ENCODE measurements around the gene PBX2. TPM values are rescaled to one million over a fixed set of nuclear protein-coding genes. Genes with fewer than 3 reads are reported as not detected.
A peak's percentile ranks its signal among the peaks of the same experiment; 100 is the strongest.

Gene PBX2
- total RNA-seq, 1 donor from 2014 or later: 58.6 TPM

GRCh38 chr6:32176476-32177182 is 13.4 kb downstream of the PBX2 start:
- Mint-ChIP-seq H3K27ac (ENCODE audit: unreplicated experiment) (peak overlapping the region; percentile 94), H3K9me3 (ENCODE audit: low read depth) (no peaks in the 10 kb centered on the region), H3K4me1 (ENCODE audit: low read depth) (peaks cover 66% of the 10 kb centered on the region), H3K4me3 (ENCODE audit: unreplicated experiment) (peak overlapping the region; percentile 81), H3K36me3 (ENCODE audit: low read depth) (peaks cover 7% of the 10 kb centered on the region), H3K27me3 (ENCODE audit: low read depth) (no peaks in the 10 kb centered on the region)
- DNase-seq (ENCODE audit: low spot score): peak; percentile 5
- TF ChIP-seq CTCF (IDR thresholded peaks at IDR 0.05): no peak

DNA sequence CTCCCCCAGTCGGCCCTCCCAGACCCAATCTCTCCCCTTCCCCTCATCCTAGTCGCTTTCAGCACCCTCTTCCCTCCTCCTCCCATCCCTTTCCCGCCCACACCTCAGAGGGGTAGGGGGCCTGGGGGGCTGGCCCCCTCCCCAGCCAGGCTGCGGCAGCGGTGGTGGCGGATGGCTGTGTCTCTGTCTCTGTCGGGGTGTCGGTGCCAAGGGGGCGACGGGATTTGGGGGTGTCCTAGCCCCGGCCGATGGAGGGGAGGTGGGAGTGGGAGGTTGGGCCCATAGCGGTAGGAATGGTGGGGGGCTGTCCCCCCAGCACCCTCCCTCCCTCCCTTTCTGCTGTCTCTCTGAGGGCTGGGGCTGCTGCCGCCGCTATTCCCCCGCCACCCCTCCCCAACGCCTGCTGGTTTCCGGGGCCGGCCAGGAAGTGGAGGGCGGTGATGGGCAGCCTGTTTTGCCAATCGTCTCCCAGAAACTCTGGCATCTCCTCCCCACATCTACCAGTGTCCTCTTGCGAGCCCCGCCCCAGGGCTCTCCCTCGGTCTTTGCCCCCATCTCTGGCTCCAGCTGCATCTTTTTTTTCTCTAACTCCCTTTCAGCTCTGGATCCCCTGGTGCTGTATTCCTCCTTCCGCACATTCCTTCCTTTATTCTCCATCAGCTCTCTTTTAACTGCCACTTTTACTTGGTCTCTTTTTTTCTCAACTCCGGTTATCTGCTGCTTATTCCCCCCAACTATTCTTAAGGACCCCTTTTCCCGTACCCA is 14.1 kb downstream of the PBX2 start, which contains the start of gene AGPAT1:
Gene AGPAT1, minus strand, starts transcription at position 374 of the 765 bp plus-strand sequence. CDS start 4,588 bp downstream, outside the sequence.
- peaks cover 66% of the 10 kb centered on the region for H3K4me1 Mint-ChIP-seq (ENCODE audit: low read depth)
- no peaks in the 10 kb centered on the region for H3K27me3 Mint-ChIP-seq (ENCODE audit: low read depth)
- H3K36me3 Mint-ChIP-seq (ENCODE audit: low read depth): peaks cover 11% of the 10 kb centered on the region
- no peaks in the 10 kb centered on the region for H3K9me3 Mint-ChIP-seq (ENCODE audit: low read depth)
- peak within 1 kb of the TSS; percentile 81 for H3K4me3 Mint-ChIP-seq (ENCODE audit: unreplicated experiment)
- TF ChIP-seq CTCF (IDR thresholded peaks at IDR 0.05): no peak
- DNase-seq (ENCODE audit: low spot score): peak; percentile 99
- peak within 1 kb of the TSS; percentile 94 for H3K27ac Mint-ChIP-seq (ENCODE audit: unreplicated experiment)

DNA sequence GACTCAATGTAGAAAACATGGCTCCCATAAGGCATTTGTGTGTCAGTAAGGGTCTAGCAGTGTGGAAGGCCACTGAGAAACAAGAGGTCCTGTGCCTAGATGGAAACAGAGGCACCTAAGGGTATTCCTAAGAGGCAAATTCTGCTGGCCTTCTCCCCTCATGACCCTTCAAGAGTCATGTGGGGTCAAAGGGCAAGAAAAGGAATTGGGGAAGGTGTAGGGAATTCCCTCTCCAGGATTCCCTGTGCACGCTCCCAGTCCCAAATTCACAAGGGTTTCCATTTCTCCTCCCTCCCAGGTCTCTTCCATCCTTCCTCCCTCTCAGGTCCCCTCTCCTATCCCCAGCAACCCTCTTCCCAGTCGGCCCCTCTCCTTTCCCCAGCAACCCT is 14.7 kb downstream of the PBX2 start:
- Mint-ChIP-seq H3K4me1 (ENCODE audit: low read depth) (peaks cover 63% of the 10 kb centered on the region), H3K4me3 (ENCODE audit: unreplicated experiment) (peak overlapping the region; percentile 81), H3K27ac (ENCODE audit: unreplicated experiment) (peak overlapping the region; percentile 77), H3K27me3 (ENCODE audit: low read depth) (no peaks in the 10 kb centered on the region), H3K9me3 (ENCODE audit: low read depth) (no peaks in the 10 kb centered on the region), H3K36me3 (ENCODE audit: low read depth) (peaks cover 8% of the 10 kb centered on the region)
- no peak for TF ChIP-seq CTCF (IDR thresholded peaks at IDR 0.05)
- DNase-seq (ENCODE audit: low spot score): peak; percentile 57

- Mint-ChIP-seq H3K27ac (ENCODE audit: unreplicated experiment) (no peak overlapping the region), H3K9me3 (ENCODE audit: low read depth) (no peaks in the 10 kb centered on the region), H3K36me3 (ENCODE audit: low read depth) (peaks cover 13% of the 10 kb centered on the region), H3K27me3 (ENCODE audit: low read depth) (no peaks in the 10 kb centered on the region), H3K4me1 (ENCODE audit: low read depth) (peaks cover 54% of the 10 kb centered on the region), H3K4me3 (ENCODE audit: unreplicated experiment) (peak overlapping the region; percentile 81)
- no peak for DNase-seq (ENCODE audit: low spot score)
- no peak for TF ChIP-seq CTCF (IDR thresholded peaks at IDR 0.05)
Measured at GRCh38 chr6:32174416-32174815, 15.6 kb downstream of the PBX2 start.

DNA sequence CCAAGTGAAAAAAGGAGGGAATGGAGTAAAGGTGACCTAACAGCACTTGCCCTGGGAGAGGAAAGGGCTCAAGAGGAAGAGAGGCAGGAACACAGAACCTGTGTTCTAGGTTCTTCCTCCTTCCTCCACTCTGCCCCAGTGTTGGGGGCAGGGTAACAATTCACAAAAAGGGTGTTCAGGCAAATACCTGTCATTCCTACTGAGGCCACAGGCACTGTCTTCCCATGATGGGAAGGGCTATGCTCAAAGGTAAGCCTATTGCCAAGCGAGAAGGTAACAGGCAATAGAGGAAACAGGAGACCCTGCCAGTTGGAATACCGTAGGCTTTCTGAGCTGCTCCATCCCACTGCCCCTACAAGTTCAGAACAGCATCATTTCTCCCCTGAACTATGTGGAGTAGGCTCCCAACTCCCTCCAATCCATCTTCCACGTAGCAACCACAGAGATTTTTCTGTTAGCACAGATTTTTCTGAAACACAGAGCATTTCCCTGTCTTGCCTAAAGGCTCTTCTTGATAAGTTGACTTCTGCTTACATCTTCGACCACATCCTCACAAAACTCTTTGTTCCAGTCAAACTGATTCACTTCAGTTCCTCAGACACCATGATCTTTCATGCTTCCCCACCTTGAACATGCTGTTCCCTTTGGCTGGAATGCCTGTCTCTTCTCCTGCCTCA is 16.8 kb downstream of the PBX2 start:
- Mint-ChIP-seq H3K4me3 (ENCODE audit: unreplicated experiment) (no peak overlapping the region), H3K36me3 (ENCODE audit: low read depth) (peaks cover 17% of the 10 kb centered on the region)

More for the DNA sequence above, 16.8 kb downstream of the PBX2 start:
- no peak for TF ChIP-seq CTCF (IDR thresholded peaks at IDR 0.05)
- no peaks in the 10 kb centered on the region for H3K9me3 Mint-ChIP-seq (ENCODE audit: low read depth)
- H3K27ac Mint-ChIP-seq (ENCODE audit: unreplicated experiment): peak overlapping the region; percentile 72
- H3K27me3 Mint-ChIP-seq (ENCODE audit: low read depth): no peaks in the 10 kb centered on the region
- peaks cover 49% of the 10 kb centered on the region for H3K4me1 Mint-ChIP-seq (ENCODE audit: low read depth)
- DNase-seq (ENCODE audit: low spot score): no peak
